T-helper 1 cell treated with Interleukin-12 subunit alpha and Interleukin-12 subunit beta and Interleukin-4 antibody, amounts not matched to agents 30 μg/mL and 1 μg/mL, for 36 hours (primary cell): ENCODE measurements around the gene SH3PXD2A.
"Not testable (repeated sequence)": the region's sequence is repeated elsewhere in the genome, so short reads cannot be mapped to it uniquely, and the experiment has no call there.

Source experiments
- H3K27ac Mint-ChIP-seq: one replicate; pipeline ENCODE4 v1.8.0; 2021; ENCODE audit warnings: mild to moderate bottlenecking, mixed read lengths
- H3K27me3 Mint-ChIP-seq: one replicate; pipeline ENCODE4 v1.8.0; 2021; ENCODE audit warnings: low read depth, mixed read lengths
- H3K36me3 Mint-ChIP-seq: one replicate; pipeline ENCODE4 v1.8.0; 2021; ENCODE audit warnings: low read depth, mixed read lengths
- H3K4me1 Mint-ChIP-seq: one replicate; pipeline ENCODE4 v1.8.0; 2021; ENCODE audit warnings: low read depth, mixed read lengths
- H3K4me3 Mint-ChIP-seq: one replicate; pipeline ENCODE4 v1.8.0; 2021; ENCODE audit warnings: mild to moderate bottlenecking, moderate library complexity, mixed read lengths
- H3K9me3 Mint-ChIP-seq: one replicate; pipeline ENCODE4 v1.8.0; 2021; ENCODE audit warnings: mixed read lengths

SH3PXD2A gene

DNA sequence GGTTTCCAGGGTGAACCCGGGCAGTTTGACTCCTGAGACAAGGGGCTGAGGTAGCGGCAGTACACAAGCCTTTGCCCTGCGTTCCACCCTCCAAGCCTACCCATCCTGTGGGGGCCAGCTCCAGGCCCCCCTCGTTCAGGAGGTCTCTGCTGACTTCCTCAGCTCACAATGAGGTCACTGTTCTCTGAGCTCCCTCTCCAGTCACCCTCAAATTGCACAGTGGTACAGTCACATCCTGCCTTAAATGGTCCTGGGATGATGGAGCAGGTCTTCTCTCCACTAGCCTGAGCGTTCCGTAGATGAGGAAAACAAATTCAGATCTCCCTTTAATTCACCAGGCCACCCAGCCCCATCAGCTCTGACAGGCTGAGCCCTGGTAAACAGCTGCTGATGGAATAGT is 90.2 kb downstream of the SH3PXD2A start:
- no peak overlapping the region for H3K27ac Mint-ChIP-seq
- H3K36me3 Mint-ChIP-seq = no peaks in the 10 kb centered on the region
- peaks cover 4% of the 10 kb centered on the region for H3K27me3 Mint-ChIP-seq
- H3K4me3 Mint-ChIP-seq = no peak overlapping the region
- H3K9me3 Mint-ChIP-seq = no peaks in the 10 kb centered on the region
- H3K4me1 Mint-ChIP-seq = peaks cover 53% of the 10 kb centered on the region

DNA sequence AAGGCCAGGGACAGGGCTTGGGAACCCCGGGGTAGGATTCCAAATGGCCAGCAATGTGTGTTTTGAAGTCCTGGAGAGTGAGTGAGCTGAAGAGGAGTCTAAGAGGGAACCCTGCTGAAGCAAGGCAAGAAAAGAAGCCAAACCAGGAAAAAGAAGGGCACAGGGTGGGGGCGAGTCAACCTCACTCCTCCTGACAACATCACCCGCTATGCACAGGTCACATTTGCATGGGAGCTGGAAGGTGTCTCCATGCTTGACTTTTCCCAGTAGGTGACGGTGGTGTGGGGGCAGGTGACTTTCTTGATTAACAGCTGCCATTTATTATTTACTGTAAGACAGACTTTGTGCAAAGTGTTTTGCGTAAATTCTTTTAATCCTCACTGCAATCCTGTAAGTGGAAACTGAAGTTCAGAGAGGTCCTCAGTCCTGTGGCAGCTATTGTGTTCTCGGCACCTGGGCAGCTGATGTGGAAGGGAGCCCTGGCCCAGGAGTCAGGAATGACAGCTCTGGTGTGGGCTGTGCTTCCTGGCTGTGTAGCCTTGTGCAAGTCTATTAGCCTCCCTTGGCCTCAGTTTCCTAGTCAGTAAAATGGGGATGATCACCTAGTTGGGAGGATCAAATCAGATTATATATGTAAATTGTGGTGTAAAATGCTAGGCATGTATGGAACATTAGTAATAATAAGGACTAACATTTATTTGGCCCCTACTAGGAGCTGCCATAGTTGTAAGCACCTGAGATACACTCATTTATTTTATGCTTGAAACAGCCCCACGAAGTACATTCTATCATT is 90.9 kb downstream of the SH3PXD2A start:
- H3K27ac Mint-ChIP-seq = peak overlapping the region; percentile 23
- H3K36me3 Mint-ChIP-seq = no peaks in the 10 kb centered on the region
- H3K4me3 Mint-ChIP-seq = peak overlapping the region; percentile 22
- H3K4me1 Mint-ChIP-seq = peaks cover 59% of the 10 kb centered on the region
- no peaks in the 10 kb centered on the region for H3K27me3 Mint-ChIP-seq
- H3K9me3 Mint-ChIP-seq = no peaks in the 10 kb centered on the region

DNA sequence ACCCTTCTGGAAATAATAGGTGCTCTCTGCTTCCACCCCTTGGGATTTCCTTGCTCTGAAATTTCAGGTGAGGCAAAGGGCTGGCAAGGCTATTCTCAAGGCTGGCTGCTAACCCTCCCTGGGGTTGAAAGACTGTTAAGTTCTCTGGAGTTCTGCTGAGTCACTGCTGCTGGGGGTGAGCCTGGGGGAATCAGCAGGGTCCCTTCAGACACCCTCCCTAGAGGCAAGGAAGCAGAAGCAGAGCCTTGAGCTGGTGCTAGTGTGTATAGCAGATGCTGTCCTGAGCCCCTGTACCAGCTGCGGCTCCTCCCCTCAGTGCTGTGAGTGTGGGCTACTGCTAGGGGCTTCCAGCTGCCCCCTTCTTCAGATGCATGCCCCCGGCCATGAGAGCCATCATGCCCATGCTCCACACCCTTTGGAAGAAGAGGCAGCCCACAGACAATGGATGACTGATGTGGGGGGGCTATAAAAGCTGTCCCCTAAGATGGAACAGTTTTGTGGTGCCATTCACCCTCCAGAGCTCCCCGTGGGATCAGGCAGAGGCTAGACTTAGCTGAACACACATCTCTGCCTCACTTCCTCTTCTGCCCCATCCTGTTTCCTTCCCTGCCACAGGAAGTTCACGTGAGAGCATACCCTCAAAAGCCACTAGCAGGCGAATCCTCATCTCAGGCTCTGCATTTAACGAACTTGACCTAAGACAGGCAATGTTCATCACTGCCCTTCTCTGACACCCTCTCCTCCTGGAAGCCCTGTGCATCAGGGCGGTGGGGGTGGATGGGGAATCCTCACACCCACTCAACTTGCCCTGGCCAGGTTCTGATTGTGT is 91.8 kb downstream of the SH3PXD2A start:
- Mint-ChIP-seq H3K4me1 (peaks cover 65% of the 10 kb centered on the region), H3K4me3 (peak overlapping the region; percentile 22), H3K9me3 (no peaks in the 10 kb centered on the region), H3K36me3 (no peaks in the 10 kb centered on the region), H3K27ac (peak overlapping the region; percentile 23), H3K27me3 (no peaks in the 10 kb centered on the region)

DNA sequence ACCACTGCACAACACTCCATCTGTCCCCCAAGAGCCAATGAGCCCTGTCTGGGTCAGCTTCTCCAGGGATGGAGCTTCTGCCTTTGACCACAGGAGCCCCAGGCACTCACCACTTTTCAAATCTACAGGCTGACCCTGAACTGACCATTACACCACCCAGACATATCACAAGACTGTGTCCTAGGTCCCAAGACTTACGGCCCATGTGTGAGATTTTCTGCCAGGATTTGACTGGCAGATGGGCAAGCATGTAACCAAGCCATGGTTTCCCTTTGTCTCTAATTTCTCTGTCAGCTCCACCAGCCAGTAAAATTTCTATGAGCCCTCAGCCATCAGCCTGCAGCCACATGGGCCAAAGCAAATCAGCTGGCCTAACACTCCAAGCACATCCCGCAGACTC is 92.5 kb downstream of the SH3PXD2A start:
- Mint-ChIP-seq H3K4me1 (peaks cover 67% of the 10 kb centered on the region), H3K27ac (peak overlapping the region; percentile 59), H3K36me3 (no peaks in the 10 kb centered on the region), H3K27me3 (no peaks in the 10 kb centered on the region), H3K4me3 (no peak overlapping the region), H3K9me3 (no peaks in the 10 kb centered on the region)

DNA sequence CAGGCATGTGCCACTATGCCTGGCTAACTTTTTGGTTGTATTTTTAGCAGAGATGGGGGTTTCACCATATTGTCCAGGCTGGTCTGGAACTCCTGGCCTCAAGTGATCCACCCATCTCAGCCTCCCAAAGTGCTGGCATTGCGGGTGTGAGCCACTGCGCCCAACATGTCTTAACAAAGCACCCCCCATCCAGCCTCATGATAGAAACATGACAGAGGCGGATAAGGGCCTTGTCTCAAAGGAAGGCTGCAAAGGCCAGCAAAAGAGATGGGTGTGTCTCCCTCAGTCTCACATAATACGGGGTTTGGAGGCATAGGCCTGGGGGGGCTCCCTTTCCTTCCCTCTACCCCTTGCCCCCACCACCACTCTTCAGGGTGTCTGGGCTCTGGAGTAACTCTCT is 93.2 kb downstream of the SH3PXD2A start:
- Mint-ChIP-seq H3K9me3 (no peaks in the 10 kb centered on the region), H3K36me3 (no peaks in the 10 kb centered on the region), H3K27ac (no peak overlapping the region), H3K4me3 (no peak overlapping the region), H3K4me1 (peaks cover 73% of the 10 kb centered on the region), H3K27me3 (no peaks in the 10 kb centered on the region)

DNA sequence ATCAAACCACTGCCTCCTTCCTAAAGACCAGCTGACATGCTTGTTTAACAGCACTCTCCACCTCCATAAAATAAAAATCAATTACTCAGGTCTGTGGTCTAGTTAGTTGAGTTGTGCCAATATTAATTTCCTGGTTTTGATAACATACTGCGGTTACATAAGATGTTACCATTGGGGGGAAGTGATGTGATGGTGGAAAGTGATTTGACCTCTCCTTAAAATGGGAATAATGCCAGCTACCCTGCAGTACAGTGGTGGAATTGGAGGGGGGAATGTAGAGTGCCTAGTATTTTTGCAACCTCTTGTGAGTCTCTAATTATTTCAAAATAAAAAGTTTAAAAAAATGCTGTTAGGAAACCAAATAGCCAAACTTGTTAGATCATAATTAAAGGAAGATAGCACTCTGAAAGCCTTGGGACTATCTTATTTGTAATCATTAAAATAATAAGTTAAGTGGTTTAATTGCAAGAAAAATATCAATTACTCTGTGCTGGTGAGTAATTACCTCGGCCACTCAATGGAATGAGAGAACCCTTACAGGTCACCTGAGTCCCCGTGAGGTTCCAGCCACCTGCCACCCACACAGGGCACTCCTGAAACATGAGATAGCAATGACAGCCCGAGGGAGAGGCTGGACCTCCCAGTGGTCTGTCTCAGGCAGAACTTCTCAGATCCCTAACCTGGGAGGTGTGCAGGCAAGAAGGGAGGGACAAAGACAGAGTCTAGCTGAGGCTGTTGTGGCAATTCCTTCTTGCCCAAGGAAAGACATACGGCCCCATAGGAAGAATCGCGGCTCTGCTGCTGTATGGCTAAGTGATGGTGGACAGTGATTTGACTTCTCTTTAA is 94.1 kb downstream of the SH3PXD2A start:
- Mint-ChIP-seq H3K9me3 (no peaks in the 10 kb centered on the region), H3K4me1 (peaks cover 78% of the 10 kb centered on the region), H3K27me3 (peaks cover 4% of the 10 kb centered on the region), H3K27ac (no peak overlapping the region), H3K36me3 (peaks cover 4% of the 10 kb centered on the region), H3K4me3 (no peak overlapping the region)

DNA sequence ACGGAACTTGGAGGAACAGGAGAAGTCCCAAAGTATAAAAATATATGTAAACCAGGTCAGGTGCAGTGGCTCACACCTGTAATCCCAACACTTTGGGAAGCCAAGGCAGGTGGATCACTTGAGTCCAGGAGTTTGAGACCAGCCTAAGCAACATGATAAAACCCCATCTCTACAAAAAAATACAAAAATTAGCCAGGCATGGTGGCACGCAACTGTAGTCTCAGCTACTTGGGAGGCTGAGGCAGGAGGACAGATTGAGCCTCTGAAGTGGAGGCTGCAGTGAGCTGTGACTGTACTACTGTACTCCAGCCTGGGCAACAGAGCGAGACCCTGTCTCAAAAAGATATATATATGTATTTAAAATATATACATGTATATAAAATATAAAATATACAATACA is 95.1 kb downstream of the SH3PXD2A start:
- H3K9me3 Mint-ChIP-seq, H3K36me3 Mint-ChIP-seq, H3K27me3 Mint-ChIP-seq, H3K27ac Mint-ChIP-seq, H3K4me3 Mint-ChIP-seq: not testable (repeated sequence)
- H3K4me1 Mint-ChIP-seq = peaks cover 67% of the 10 kb centered on the region

DNA sequence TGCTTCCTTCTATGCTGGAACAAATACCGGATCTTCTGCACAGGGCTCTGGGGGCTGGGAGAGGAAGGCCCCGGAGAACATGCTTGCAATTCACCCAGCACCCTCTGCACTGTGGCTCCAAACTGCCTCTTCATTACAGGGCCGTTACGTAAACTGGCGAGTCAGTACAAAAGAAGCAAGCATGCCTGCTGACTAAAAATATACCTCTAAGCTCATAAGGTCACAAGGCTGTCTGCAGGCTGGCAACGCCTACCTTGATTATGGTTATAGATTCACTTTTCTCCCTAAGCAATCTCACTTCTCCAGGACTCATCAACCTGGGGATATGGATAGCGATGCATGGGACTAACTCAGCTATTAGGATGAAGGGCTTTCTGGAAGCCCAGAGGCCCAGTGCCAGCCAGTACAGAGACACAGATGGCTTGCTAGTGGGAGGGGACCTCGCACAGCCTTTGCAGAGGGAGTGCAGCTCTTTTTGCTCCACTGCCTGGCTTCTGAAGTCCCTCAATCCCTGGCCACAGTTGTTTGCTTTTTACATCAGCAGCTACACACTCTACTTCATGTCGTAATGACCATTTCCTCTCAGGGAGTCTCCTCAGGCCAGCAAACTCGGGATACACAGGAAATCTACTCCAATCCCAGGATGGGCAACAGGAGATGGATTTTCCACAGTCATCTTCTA is 96.1 kb downstream of the SH3PXD2A start:
- Mint-ChIP-seq H3K36me3 (peaks cover 9% of the 10 kb centered on the region), H3K4me1 (peaks cover 64% of the 10 kb centered on the region), H3K9me3 (no peaks in the 10 kb centered on the region), H3K27ac (peak overlapping the region; percentile 89), H3K27me3 (peaks cover 9% of the 10 kb centered on the region), H3K4me3 (peak overlapping the region; percentile 74)

DNA sequence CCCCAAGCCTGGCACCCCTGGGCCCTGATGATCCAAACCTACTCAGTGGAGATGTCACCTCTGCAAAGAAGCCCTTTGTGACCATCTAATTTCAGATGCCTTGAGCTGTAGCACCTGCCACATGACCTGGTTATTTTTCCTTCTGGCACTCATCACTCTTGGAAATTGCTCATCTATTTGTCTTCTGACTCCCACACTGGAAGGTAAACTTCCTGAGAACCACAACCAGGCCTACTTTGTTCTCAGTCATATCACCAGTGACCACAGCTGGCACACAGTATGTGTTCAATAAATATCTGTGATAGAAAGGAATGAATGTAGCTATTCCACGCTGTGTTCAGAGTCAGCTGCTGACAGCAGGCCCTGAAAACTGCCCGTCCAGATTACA is 97.1 kb downstream of the SH3PXD2A start:
- Mint-ChIP-seq H3K4me1 (peaks cover 61% of the 10 kb centered on the region), H3K36me3 (peaks cover 10% of the 10 kb centered on the region), H3K27me3 (peaks cover 10% of the 10 kb centered on the region), H3K27ac (peak overlapping the region; percentile 89), H3K4me3 (peak overlapping the region; percentile 56), H3K9me3 (no peaks in the 10 kb centered on the region)

DNA sequence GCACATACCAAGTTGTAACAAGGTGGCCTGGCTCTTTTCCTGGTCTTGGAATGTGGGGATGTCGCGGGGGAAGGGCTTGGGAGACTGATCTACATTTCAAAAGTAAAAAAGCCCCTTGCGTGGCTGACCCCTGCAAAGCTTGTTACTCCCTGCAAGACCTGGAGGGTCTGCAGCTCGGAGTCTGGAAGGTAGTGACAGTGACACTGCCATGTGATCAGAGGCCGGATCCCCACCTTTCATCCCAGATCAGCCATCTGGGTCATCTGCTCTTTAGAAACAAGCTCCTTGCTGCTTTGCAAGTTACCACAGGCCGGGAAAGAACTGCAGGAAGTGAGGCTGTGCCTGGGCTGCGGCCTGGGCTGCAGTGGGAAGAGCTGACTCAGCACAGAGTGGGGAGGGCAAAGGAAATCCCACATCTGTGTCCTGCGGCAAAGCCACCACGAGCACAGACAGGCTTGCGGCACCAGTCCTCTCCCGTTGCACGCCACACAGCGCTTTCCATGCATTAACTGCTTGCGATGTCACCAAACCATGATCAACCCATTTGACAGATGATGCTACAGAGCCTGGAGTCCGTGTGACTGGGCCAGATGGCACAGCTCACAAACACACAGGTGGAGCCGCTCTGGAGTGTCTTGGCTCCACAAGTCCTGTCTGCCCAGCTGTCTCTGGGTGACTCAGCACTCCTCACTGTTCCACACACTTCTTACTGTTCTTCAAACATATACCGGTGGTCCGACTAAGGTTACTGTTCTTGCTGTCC is 97.7 kb downstream of the SH3PXD2A start:
- H3K36me3 Mint-ChIP-seq = peaks cover 10% of the 10 kb centered on the region
- H3K4me3 Mint-ChIP-seq = peak overlapping the region; percentile 56

DNA sequence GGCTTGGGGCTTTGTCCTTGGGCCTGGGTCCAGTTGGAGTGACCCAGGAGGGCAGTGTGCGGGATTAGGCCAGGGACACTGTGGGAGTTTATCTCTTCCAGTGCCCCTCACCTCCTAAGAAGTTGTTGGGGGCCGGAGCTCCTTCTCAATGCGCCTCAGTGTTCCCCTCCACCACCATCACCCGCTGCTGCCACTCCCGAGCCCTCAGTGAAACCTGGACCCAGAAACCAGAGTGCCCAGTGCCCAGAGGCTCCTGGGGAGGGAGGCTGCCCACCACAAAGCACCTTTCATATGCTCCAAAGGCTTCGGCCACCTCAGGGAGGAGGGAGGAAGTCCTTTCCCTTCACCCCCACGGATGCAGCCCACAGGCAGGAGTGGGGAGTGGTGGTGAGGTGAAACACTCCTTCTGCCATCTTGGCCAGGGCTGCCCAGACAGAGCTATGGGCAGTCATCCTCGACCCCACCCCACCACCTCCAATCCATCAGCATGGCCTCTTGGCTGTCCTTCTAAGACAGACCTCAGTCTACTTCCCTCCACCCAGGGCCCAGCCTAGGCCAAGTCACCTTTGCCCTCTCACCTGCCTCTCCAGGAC is 99.0 kb downstream of the SH3PXD2A start:
- H3K4me1 Mint-ChIP-seq = peaks cover 51% of the 10 kb centered on the region
- H3K27me3 Mint-ChIP-seq = peaks cover 10% of the 10 kb centered on the region

More for the DNA sequence above, 97.7 kb downstream of the SH3PXD2A start:
- H3K27me3 Mint-ChIP-seq = peaks cover 10% of the 10 kb centered on the region
- peaks cover 55% of the 10 kb centered on the region for H3K4me1 Mint-ChIP-seq
- peak overlapping the region; percentile 87 for H3K27ac Mint-ChIP-seq
- peaks cover under 1% of the 10 kb centered on the region for H3K9me3 Mint-ChIP-seq

DNA sequence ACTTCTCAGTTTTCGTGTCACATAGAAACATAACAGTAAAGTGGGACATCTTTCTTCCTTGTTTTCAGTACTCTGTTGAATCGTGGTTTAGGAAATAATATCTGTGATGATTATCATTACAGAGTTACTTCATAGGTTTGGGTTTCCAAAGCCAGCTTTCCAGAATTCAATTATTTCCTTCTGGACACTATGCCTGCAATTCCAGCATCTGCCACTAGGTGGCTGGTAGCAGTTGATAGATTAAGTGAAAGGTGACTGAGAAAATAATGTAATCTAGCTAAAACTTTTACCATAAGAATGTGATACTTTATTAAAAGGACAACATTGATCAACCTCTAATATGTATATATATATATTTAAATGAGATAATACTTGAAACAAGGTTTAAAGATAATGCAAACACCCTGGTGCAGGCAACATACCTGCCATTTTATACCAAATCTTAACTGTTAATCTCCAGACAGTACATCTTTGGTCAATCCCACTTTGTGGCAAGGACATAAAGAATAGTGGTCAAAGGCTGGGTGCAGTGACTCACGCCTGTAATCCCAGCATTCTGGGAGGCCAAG is 102.6 kb downstream of the SH3PXD2A start:
- peaks cover 10% of the 10 kb centered on the region for H3K27me3 Mint-ChIP-seq
- H3K9me3 Mint-ChIP-seq = peaks cover 18% of the 10 kb centered on the region
- H3K27ac Mint-ChIP-seq = no peak overlapping the region
- no peak overlapping the region for H3K4me3 Mint-ChIP-seq
- peaks cover 19% of the 10 kb centered on the region for H3K36me3 Mint-ChIP-seq
- peaks cover 48% of the 10 kb centered on the region for H3K4me1 Mint-ChIP-seq

More for the DNA sequence above, 99.0 kb downstream of the SH3PXD2A start:
- H3K36me3 Mint-ChIP-seq = peaks cover 12% of the 10 kb centered on the region
- no peak overlapping the region for H3K4me3 Mint-ChIP-seq
- peaks cover 12% of the 10 kb centered on the region for H3K9me3 Mint-ChIP-seq
- peak overlapping the region; percentile 50 for H3K27ac Mint-ChIP-seq
